HG02943 (cell line): Measurements from ENCODE around the gene ZFYVE1.
"Not testable (repeated sequence)": the region's sequence is repeated elsewhere in the genome, so short reads cannot be mapped to it uniquely, and the experiment has no call there.

Source experiments
- ATAC-seq: cut with Tn5 transposase; IDR thresholded peaks from one replicate; pipeline ENCODE4 v1.9.1; 2021; ENCODE audit warnings: mild to moderate bottlenecking, low read depth, moderate library complexity; ENCODE audit not compliant: unreplicated experiment

ZFYVE1 gene

GRCh38 chr14:73026845-73027542 lies at the start of gene ZFYVE1:
Gene ZFYVE1 (minus strand): TSS chr14:73027106. CDS start chr14:73024508, 2,598 bp downstream.
- ATAC-seq = peak; percentile 93

GRCh38 chr14:73069585-73069984 lies 42.7 kb upstream of the ZFYVE1 start:
- no peak for ATAC-seq

GRCh38 chr14:73058922-73059673 lies 32.2 kb upstream of the ZFYVE1 start:
- ATAC-seq = peak; percentile 6

- peak; percentile 90 for ATAC-seq
These were observed 31.5 kb upstream of the ZFYVE1 start, which contains the start of gene RBM25 for GRCh38 chr14:73058224-73058921. Gene RBM25 (plus strand): TSS chr14:73058534. CDS start chr14:73071642, 13,108 bp downstream.

GRCh38 chr14:73057944-73058223 lies 31.0 kb upstream of the ZFYVE1 start:
- ATAC-seq = no peak

GRCh38 chr14:73055251-73055650 lies 28.3 kb upstream of the ZFYVE1 start:
- no peak for ATAC-seq

- ATAC-seq = no peak
These were observed 22.5 kb upstream of the ZFYVE1 start for GRCh38 chr14:73049428-73049827.

- ATAC-seq = no peak
These were observed 20.9 kb upstream of the ZFYVE1 start for GRCh38 chr14:73047808-73048207.

GRCh38 chr14:73036706-73037450 lies 10.0 kb upstream of the ZFYVE1 start:
- not testable (repeated sequence) for ATAC-seq

- ATAC-seq = no peak
These were observed 1.1 kb upstream of the ZFYVE1 start for GRCh38 chr14:73027984-73028383.

- ATAC-seq = no peak
These were observed 640 bp upstream of the ZFYVE1 start for GRCh38 chr14:73027546-73027945.

- no peak for ATAC-seq
These were observed 562 bp downstream of the ZFYVE1 start for GRCh38 chr14:73026243-73026844.

- no peak for ATAC-seq
These were observed 1.4 kb downstream of the ZFYVE1 start for GRCh38 chr14:73025544-73025943.

- no peak for ATAC-seq
These were observed 4.9 kb downstream of the ZFYVE1 start for GRCh38 chr14:73022051-73022450.

- not testable (repeated sequence) for ATAC-seq
These were observed 10.9 kb downstream of the ZFYVE1 start for GRCh38 chr14:73016011-73016410.

GRCh38 chr14:73015552-73015951 lies 11.4 kb downstream of the ZFYVE1 start:
- ATAC-seq = not testable (repeated sequence)

- ATAC-seq = no peak
These were observed 12.8 kb downstream of the ZFYVE1 start for GRCh38 chr14:73014105-73014504.

- ATAC-seq = not testable (repeated sequence)
These were observed 15.7 kb downstream of the ZFYVE1 start for GRCh38 chr14:73011189-73011588.

GRCh38 chr14:73008501-73008900 lies 18.4 kb downstream of the ZFYVE1 start:
- ATAC-seq = no peak

GRCh38 chr14:73007835-73008234 lies 19.1 kb downstream of the ZFYVE1 start:
- no peak for ATAC-seq
